Memory B cell (primary cell): Measurements from ENCODE around the gene ATXN10.

Experiments
- ATAC-seq: fragments of 150-1000 bp; cut with Tn5 transposase; 2 replicates; pipeline ENCODE4 v1.10.0; 2021; ENCODE audit warnings: low read depth, mild to moderate bottlenecking, moderate library complexity
- DNase-seq, 2 donors: peaks; one replicate each; pipeline ENCODE4 v3.0.0; 2022; ENCODE audit warnings: low spot score in 2 of 2
- H3K27ac Mint-ChIP-seq: one replicate; pipeline ENCODE4 v1.8.0; 2022; ENCODE audit warnings: mild to moderate bottlenecking, moderate library complexity, mixed read lengths
- H3K27me3 Mint-ChIP-seq: one replicate; pipeline ENCODE4 v1.8.0; 2022; ENCODE audit warnings: mixed read lengths
- H3K36me3 Mint-ChIP-seq: one replicate; pipeline ENCODE4 v1.8.0; 2022; ENCODE audit warnings: mild to moderate bottlenecking, mixed read lengths
- H3K4me1 Mint-ChIP-seq: one replicate; pipeline ENCODE4 v1.8.0; 2022; ENCODE audit warnings: mixed read lengths
- H3K4me3 Mint-ChIP-seq: one replicate; pipeline ENCODE4 v1.8.0; 2022; ENCODE audit warnings: mild to moderate bottlenecking, moderate library complexity, mixed read lengths
- H3K9me3 Mint-ChIP-seq: one replicate; pipeline ENCODE4 v1.8.0; 2022; ENCODE audit warnings: mixed read lengths

The ATXN10 gene

GRCh38 chr22:45726081-45726480, 54.4 kb downstream of the ATXN10 start:
- Mint-ChIP-seq H3K36me3 (peaks cover 18% of the 10 kb centered on the region), H3K27me3 (no peaks in the 10 kb centered on the region), H3K9me3 (peaks cover 1% of the 10 kb centered on the region), H3K27ac (no peak overlapping the region), H3K4me1 (peaks cover 24% of the 10 kb centered on the region), H3K4me3 (no peak overlapping the region)
- no peak for DNase-seq
- no peak for ATAC-seq

GRCh38 chr22:45731041-45731797, 59.6 kb downstream of the ATXN10 start:
- no peak overlapping the region for H3K4me3 Mint-ChIP-seq
- DNase-seq (no peak), ATAC-seq (no peak)
- no peak overlapping the region for H3K27ac Mint-ChIP-seq
- no peaks in the 10 kb centered on the region for H3K27me3 Mint-ChIP-seq
- H3K9me3 Mint-ChIP-seq, result peaks cover 1% of the 10 kb centered on the region
- H3K4me1 Mint-ChIP-seq, result peaks cover 8% of the 10 kb centered on the region
- H3K36me3 Mint-ChIP-seq, result peaks cover 15% of the 10 kb centered on the region

GRCh38 chr22:45731798-45732495, 60.3 kb downstream of the ATXN10 start:
- Mint-ChIP-seq H3K4me1 (peaks cover 3% of the 10 kb centered on the region), H3K4me3 (no peak overlapping the region), H3K9me3 (no peaks in the 10 kb centered on the region), H3K27ac (no peak overlapping the region), H3K27me3 (no peaks in the 10 kb centered on the region), H3K36me3 (peaks cover 16% of the 10 kb centered on the region)
- no peak for DNase-seq
- no peak for ATAC-seq

GRCh38 chr22:45735273-45735672, 63.6 kb downstream of the ATXN10 start:
- DNase-seq (no peak), ATAC-seq (no peak)
- H3K4me3 Mint-ChIP-seq, result no peak overlapping the region
- no peaks in the 10 kb centered on the region for H3K9me3 Mint-ChIP-seq
- peaks cover 31% of the 10 kb centered on the region for H3K36me3 Mint-ChIP-seq
- H3K27ac Mint-ChIP-seq, result no peak overlapping the region
- no peaks in the 10 kb centered on the region for H3K27me3 Mint-ChIP-seq
- no peaks in the 10 kb centered on the region for H3K4me1 Mint-ChIP-seq

GRCh38 chr22:45738206-45738605, 66.6 kb downstream of the ATXN10 start:
- ATAC-seq (no peak), DNase-seq (no peak)
- H3K4me3 Mint-ChIP-seq, result no peak overlapping the region
- H3K36me3 Mint-ChIP-seq, result peaks cover 41% of the 10 kb centered on the region
- no peaks in the 10 kb centered on the region for H3K27me3 Mint-ChIP-seq
- no peak overlapping the region for H3K27ac Mint-ChIP-seq
- no peaks in the 10 kb centered on the region for H3K4me1 Mint-ChIP-seq
- peaks cover 2% of the 10 kb centered on the region for H3K9me3 Mint-ChIP-seq

GRCh38 chr22:45740236-45740635, 68.6 kb downstream of the ATXN10 start:
- H3K4me1 Mint-ChIP-seq, result no peaks in the 10 kb centered on the region
- no peak overlapping the region for H3K27ac Mint-ChIP-seq
- no peaks in the 10 kb centered on the region for H3K27me3 Mint-ChIP-seq

GRCh38 chr22:45742866-45743450, 71.3 kb downstream of the ATXN10 start:
- ATAC-seq (no peak), DNase-seq (no peak)
- Mint-ChIP-seq H3K4me3 (no peak overlapping the region), H3K27ac (no peak overlapping the region), H3K36me3 (peaks cover 47% of the 10 kb centered on the region), H3K4me1 (peaks cover 5% of the 10 kb centered on the region), H3K9me3 (peaks cover 2% of the 10 kb centered on the region), H3K27me3 (no peaks in the 10 kb centered on the region)

More at GRCh38 chr22:45740236-45740635, 68.6 kb downstream of the ATXN10 start:
- ATAC-seq (no peak), DNase-seq (no peak)
- peaks cover 48% of the 10 kb centered on the region for H3K36me3 Mint-ChIP-seq
- no peak overlapping the region for H3K4me3 Mint-ChIP-seq
- H3K9me3 Mint-ChIP-seq, result peaks cover 2% of the 10 kb centered on the region

GRCh38 chr22:45743687-45744086, 72.1 kb downstream of the ATXN10 start:
- Mint-ChIP-seq H3K4me3 (no peak overlapping the region), H3K4me1 (peaks cover 5% of the 10 kb centered on the region), H3K27me3 (no peaks in the 10 kb centered on the region), H3K36me3 (peaks cover 45% of the 10 kb centered on the region), H3K9me3 (peaks cover 2% of the 10 kb centered on the region), H3K27ac (no peak overlapping the region)
- no peak for DNase-seq
- no peak for ATAC-seq

GRCh38 chr22:45744442-45744841, 72.8 kb downstream of the ATXN10 start:
- DNase-seq (no peak), ATAC-seq (no peak)
- Mint-ChIP-seq H3K9me3 (peaks cover 2% of the 10 kb centered on the region), H3K4me3 (no peak overlapping the region), H3K36me3 (peaks cover 40% of the 10 kb centered on the region), H3K27me3 (no peaks in the 10 kb centered on the region), H3K27ac (no peak overlapping the region), H3K4me1 (peaks cover 5% of the 10 kb centered on the region)

GRCh38 chr22:45750626-45751025, 79.0 kb downstream of the ATXN10 start:
- Mint-ChIP-seq H3K36me3 (peaks cover 19% of the 10 kb centered on the region), H3K27ac (no peak overlapping the region), H3K9me3 (no peaks in the 10 kb centered on the region), H3K27me3 (no peaks in the 10 kb centered on the region), H3K4me1 (peaks cover 9% of the 10 kb centered on the region), H3K4me3 (no peak overlapping the region)
- no peak for DNase-seq
- ATAC-seq, result no peak

- no peak for ATAC-seq
- no peak overlapping the region for H3K27ac Mint-ChIP-seq
- no peaks in the 10 kb centered on the region for H3K27me3 Mint-ChIP-seq
- H3K36me3 Mint-ChIP-seq, result peaks cover 18% of the 10 kb centered on the region
- DNase-seq, result no peak
- peaks cover 4% of the 10 kb centered on the region for H3K4me1 Mint-ChIP-seq
- H3K4me3 Mint-ChIP-seq, result no peak overlapping the region
- no peaks in the 10 kb centered on the region for H3K9me3 Mint-ChIP-seq
These were observed 80.4 kb downstream of the ATXN10 start for GRCh38 chr22:45752036-45752435.

GRCh38 chr22:45754822-45755221, 83.2 kb downstream of the ATXN10 start:
- H3K36me3 Mint-ChIP-seq, result peaks cover 15% of the 10 kb centered on the region
- no peak overlapping the region for H3K4me3 Mint-ChIP-seq
- ATAC-seq, result no peak
- H3K27ac Mint-ChIP-seq, result no peak overlapping the region
- peaks cover 4% of the 10 kb centered on the region for H3K4me1 Mint-ChIP-seq
- no peaks in the 10 kb centered on the region for H3K9me3 Mint-ChIP-seq
- H3K27me3 Mint-ChIP-seq, result no peaks in the 10 kb centered on the region
- no peak for DNase-seq

- no peak overlapping the region for H3K4me3 Mint-ChIP-seq
- no peak for ATAC-seq
- no peaks in the 10 kb centered on the region for H3K9me3 Mint-ChIP-seq
These were observed 84.9 kb downstream of the ATXN10 start for GRCh38 chr22:45756558-45756957.

GRCh38 chr22:45757068-45757467, 85.4 kb downstream of the ATXN10 start:
- H3K4me3 Mint-ChIP-seq, result no peak overlapping the region
- DNase-seq (no peak), ATAC-seq (no peak)
- peaks cover 14% of the 10 kb centered on the region for H3K36me3 Mint-ChIP-seq
- no peaks in the 10 kb centered on the region for H3K27me3 Mint-ChIP-seq
- H3K4me1 Mint-ChIP-seq, result peaks cover 4% of the 10 kb centered on the region
- H3K9me3 Mint-ChIP-seq, result no peaks in the 10 kb centered on the region
- H3K27ac Mint-ChIP-seq, result no peak overlapping the region

More at GRCh38 chr22:45756558-45756957, 84.9 kb downstream of the ATXN10 start:
- Mint-ChIP-seq H3K27me3 (no peaks in the 10 kb centered on the region), H3K4me1 (peaks cover 4% of the 10 kb centered on the region), H3K36me3 (peaks cover 15% of the 10 kb centered on the region), H3K27ac (no peak overlapping the region)
- no peak for DNase-seq
